ENCODE measurements around the gene LLGL1. TPM values are rescaled to one million over a fixed set of nuclear protein-coding genes. Genes with fewer than 3 reads are reported as not detected.

The LLGL1 gene
- total RNA-seq, 1 experiment from 2014 or later: 16.4 TPM

GRCh38 chr17:18250708-18251107 is 25.3 kb downstream of the LLGL1 start:
- peaks cover 93% of the 10 kb centered on the region for H3K36me3 Mint-ChIP-seq (ENCODE audit: insufficient read depth, unreplicated experiment)
- H3K27ac Mint-ChIP-seq (ENCODE audit: low read depth, unreplicated experiment): peak overlapping the region; percentile 64
- ChIA-PET POLR2A (no interaction called here), CTCF (interaction anchor here (1.0 kb wide), 1 partner anchor 72 kb away, joined by 3 read pairs; no protein-coding TSS in a partner anchor)
- no peaks in the 10 kb centered on the region for H3K9me3 Mint-ChIP-seq (ENCODE audit: unreplicated experiment)
- BruUV-seq (replicated peaks): no TSS peak
- H3K4me3 Mint-ChIP-seq (ENCODE audit: unreplicated experiment): no peak overlapping the region
- peaks cover 5% of the 10 kb centered on the region for H3K4me1 Mint-ChIP-seq (ENCODE audit: insufficient read depth, unreplicated experiment)
- H3K27me3 Mint-ChIP-seq (ENCODE audit: insufficient read depth, unreplicated experiment): no peaks in the 10 kb centered on the region
- no peak for TF ChIP-seq CTCF (IDR thresholded peaks at IDR 0.05; ENCODE audit: unreplicated experiment)
- intact Hi-C loops (cut with micrococcal nuclease): no loop called here
- no peak for DNase-seq (ENCODE audit: unreplicated experiment)

GRCh38 chr17:18251204-18251603 is 25.8 kb downstream of the LLGL1 start:
- Mint-ChIP-seq H3K4me1 (ENCODE audit: insufficient read depth, unreplicated experiment) (peaks cover 5% of the 10 kb centered on the region), H3K4me3 (ENCODE audit: unreplicated experiment) (no peak overlapping the region), H3K27me3 (ENCODE audit: insufficient read depth, unreplicated experiment) (no peaks in the 10 kb centered on the region), H3K27ac (ENCODE audit: low read depth, unreplicated experiment) (peak overlapping the region; percentile 64), H3K36me3 (ENCODE audit: insufficient read depth, unreplicated experiment) (peaks cover 91% of the 10 kb centered on the region), H3K9me3 (ENCODE audit: unreplicated experiment) (no peaks in the 10 kb centered on the region)
- no TSS peak for BruUV-seq (replicated peaks)
- ChIA-PET CTCF (interaction anchor here (1.0 kb wide), 1 partner anchor 72 kb away, joined by 3 read pairs; no protein-coding TSS in a partner anchor), POLR2A (no interaction called here)
- TF ChIP-seq CTCF (IDR thresholded peaks at IDR 0.05; ENCODE audit: unreplicated experiment): no peak
- intact Hi-C loops (cut with micrococcal nuclease): no loop called here
- DNase-seq (ENCODE audit: unreplicated experiment): no peak

GRCh38 chr17:18252160-18252559 is 26.7 kb downstream of the LLGL1 start:
- H3K4me1 Mint-ChIP-seq (ENCODE audit: insufficient read depth, unreplicated experiment): peaks cover 5% of the 10 kb centered on the region
- no TSS peak for BruUV-seq (replicated peaks)
- H3K9me3 Mint-ChIP-seq (ENCODE audit: unreplicated experiment): no peaks in the 10 kb centered on the region
- ChIA-PET CTCF (interaction anchor here (1.2 kb wide), 1 partner anchor 28 kb away, joined by 4 read pairs; no protein-coding TSS in a partner anchor), POLR2A (no interaction called here)
- DNase-seq (ENCODE audit: unreplicated experiment): no peak
- no peak overlapping the region for H3K4me3 Mint-ChIP-seq (ENCODE audit: unreplicated experiment)
- H3K27ac Mint-ChIP-seq (ENCODE audit: low read depth, unreplicated experiment): no peak overlapping the region
- TF ChIP-seq CTCF (IDR thresholded peaks at IDR 0.05; ENCODE audit: unreplicated experiment): no peak
- intact Hi-C loops (cut with micrococcal nuclease): no loop called here
- H3K27me3 Mint-ChIP-seq (ENCODE audit: insufficient read depth, unreplicated experiment): no peaks in the 10 kb centered on the region
- H3K36me3 Mint-ChIP-seq (ENCODE audit: insufficient read depth, unreplicated experiment): peaks cover 88% of the 10 kb centered on the region

- no TSS peak for BruUV-seq (replicated peaks)
- H3K27ac Mint-ChIP-seq (ENCODE audit: low read depth, unreplicated experiment): no peak overlapping the region
- H3K9me3 Mint-ChIP-seq (ENCODE audit: unreplicated experiment): no peaks in the 10 kb centered on the region
- DNase-seq (ENCODE audit: unreplicated experiment): no peak
- POLR2A ChIA-PET: no interaction called here
- H3K27me3 Mint-ChIP-seq (ENCODE audit: insufficient read depth, unreplicated experiment): no peaks in the 10 kb centered on the region
- H3K4me3 Mint-ChIP-seq (ENCODE audit: unreplicated experiment): no peak overlapping the region
- H3K4me1 Mint-ChIP-seq (ENCODE audit: insufficient read depth, unreplicated experiment): peaks cover 6% of the 10 kb centered on the region
- TF ChIP-seq CTCF (IDR thresholded peaks at IDR 0.05; ENCODE audit: unreplicated experiment): no peak
- CTCF ChIA-PET: interaction anchor here (1.1 to 1.2 kb wide), 2 partner anchors 11 to 29 kb away, joined by 3 to 4 read pairs; no protein-coding TSS in a partner anchor
- intact Hi-C loops (cut with micrococcal nuclease): no loop called here
- H3K36me3 Mint-ChIP-seq (ENCODE audit: insufficient read depth, unreplicated experiment): peaks cover 86% of the 10 kb centered on the region
These were observed 27.9 kb downstream of the LLGL1 start for GRCh38 chr17:18253187-18253884.

Data from MCF 10A (cell line).